Urinary bladder (tissue), 4 donors: ENCODE measurements around the gene MPPED2. TPM values are rescaled to one million over a fixed set of nuclear protein-coding genes. Genes with fewer than 3 reads are reported as not detected.

Source experiments
- DNase-seq: peaks from one replicate; pipeline ENCODE4 v3.0.0-alpha.2; 2015; ENCODE audit errors: extremely low spot score
- H3K27ac ChIP-seq: one replicate; pipeline ENCODE4 v1.5.1; 2013; ENCODE audit warnings: low read depth, mild to moderate bottlenecking, moderate library complexity
- H3K36me3 ChIP-seq: one replicate; pipeline ENCODE4 v1.6.1; 2013; ENCODE audit warnings: mild to moderate bottlenecking, moderate library complexity; ENCODE audit not compliant: insufficient read depth
- H3K4me1 ChIP-seq: one replicate; pipeline ENCODE4 v1.6.1; 2013; ENCODE audit warnings: mild to moderate bottlenecking, moderate library complexity; ENCODE audit not compliant: insufficient read depth
- H3K4me3 ChIP-seq: one replicate; pipeline ENCODE4 v1.5.1; 2013; ENCODE audit warnings: low read depth, low read length
- WGBS: extraction: QIAGEN DNeasy Blood & Tissue Kit; methylation state at CpG from one replicate; pipeline ENCODE4 v1.1.7; 2013; 5-methylcytosine and 5-hydroxymethylcytosine counted together
- polyA plus RNA-seq: library from polyadenylated mRNA; stranded (reverse); fragments of 200-250 nt; gene quantifications from one replicate; pipeline ENCODE4 v1.2.3, GENCODE V29; 2013
- total RNA-seq: library from RNA; depleted of rRNA; stranded (reverse); fragments of >200 nt; gene quantifications from one replicate; pipeline ENCODE4 v1.2.3, GENCODE V29; 2014
- donor health status: healthy with polysubstance abuse.
- donor health status: healthy.

The MPPED2 gene
- total and polyA plus RNA-seq, 2 donors, result 3.0 to 25.7 TPM

- no peak for DNase-seq
Measured at GRCh38 chr11:30585892-30586250, 282 bp downstream of the MPPED2 start.

GRCh38 chr11:30585125-30585891 lies 845 bp downstream of the MPPED2 start:
- Histone ChIP-seq H3K4me1 (no peaks in the 10 kb centered on the region), H3K4me3 (peak overlapping the region; percentile 81), H3K36me3 (no peaks in the 10 kb centered on the region), H3K27ac (peak overlapping the region; percentile 28)
- under 1% methylated on average over 74 of the region's 74 CpGs for WGBS
- DNase-seq, result no peak

More at GRCh38 chr11:30585892-30586250, 282 bp downstream of the MPPED2 start:
- under 1% methylated on average over 42 of the region's 42 CpGs for WGBS
- Histone ChIP-seq H3K4me3 (peak overlapping the region; percentile 81), H3K4me1 (no peaks in the 10 kb centered on the region), H3K27ac (peak overlapping the region; percentile 32), H3K36me3 (no peaks in the 10 kb centered on the region)

DNA sequence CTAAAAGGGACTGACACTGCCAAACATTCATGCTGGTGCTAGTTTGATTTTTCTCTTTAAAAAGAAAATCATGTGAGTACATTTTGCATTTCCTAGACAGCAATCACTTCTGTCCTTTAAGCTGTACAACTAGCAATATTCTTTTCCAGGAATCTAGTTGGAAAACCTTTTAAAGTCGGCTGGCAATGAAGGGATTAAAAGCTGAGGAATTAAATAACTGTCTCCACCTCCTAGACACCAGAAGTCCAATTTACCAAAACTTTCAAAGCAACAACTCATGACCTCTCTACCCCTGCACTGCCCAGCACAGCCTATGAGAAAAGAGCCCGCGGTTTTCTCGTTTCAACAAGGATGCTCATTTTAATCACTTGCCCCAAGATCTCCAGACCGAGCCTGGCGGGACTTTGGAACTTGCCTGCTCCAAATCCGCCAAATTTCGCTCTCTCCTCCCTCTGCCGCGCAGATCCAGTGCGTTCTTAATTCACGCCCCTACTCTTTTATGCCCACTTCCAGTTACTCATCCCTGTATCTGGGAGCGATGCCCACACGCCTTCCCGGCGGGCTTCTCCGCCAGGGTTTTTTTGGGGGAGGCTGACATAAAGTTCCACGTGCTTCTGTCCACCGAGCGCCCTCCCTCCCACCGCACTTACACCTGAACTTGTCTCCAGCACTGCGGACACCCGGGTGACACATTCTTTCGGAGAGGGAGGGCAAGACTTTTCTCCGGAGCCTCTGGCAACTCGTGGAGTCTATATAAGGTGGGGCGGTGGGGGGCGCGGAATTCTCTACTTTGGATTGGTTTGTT lies 2.5 kb downstream of the MPPED2 start:
- peak overlapping the region; percentile 81 for H3K4me3 ChIP-seq
- no peak overlapping the region for H3K27ac ChIP-seq
- no peak for DNase-seq
- H3K4me1 ChIP-seq, result no peaks in the 10 kb centered on the region
- 17% methylated on average over 29 of the region's 29 CpGs for WGBS
- no peaks in the 10 kb centered on the region for H3K36me3 ChIP-seq

GRCh38 chr11:30582726-30583125 lies 3.4 kb downstream of the MPPED2 start:
- H3K36me3 ChIP-seq, result no peaks in the 10 kb centered on the region
- 91% methylated on average over 4 of the region's 4 CpGs for WGBS
- H3K4me3 ChIP-seq, result no peak overlapping the region
- H3K27ac ChIP-seq, result no peak overlapping the region
- no peaks in the 10 kb centered on the region for H3K4me1 ChIP-seq
- no peak for DNase-seq

DNA sequence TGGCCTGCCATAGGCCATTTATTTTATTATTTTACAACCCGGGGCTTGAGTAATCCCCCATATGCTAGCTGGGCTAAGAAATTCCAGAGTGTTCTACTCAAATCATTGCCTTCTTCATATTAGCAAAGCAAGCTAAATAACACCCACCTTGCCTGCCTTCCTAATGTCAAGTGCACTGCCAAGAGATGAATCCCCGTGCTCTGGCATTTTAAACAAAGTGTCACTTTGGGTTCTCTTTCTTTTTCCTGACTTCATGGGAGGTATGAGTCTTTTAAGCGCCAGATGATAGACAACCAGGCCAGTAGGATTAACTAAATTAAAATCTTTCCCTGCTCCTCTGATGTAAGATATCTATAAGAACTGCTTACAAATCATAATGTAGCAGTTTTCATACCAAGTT lies 4.5 kb downstream of the MPPED2 start:
- no peaks in the 10 kb centered on the region for H3K36me3 ChIP-seq
- DNase-seq, result no peak
- H3K27ac ChIP-seq, result no peak overlapping the region
- H3K4me3 ChIP-seq, result no peak overlapping the region
- 62% methylated on average over 3 of the region's 3 CpGs for WGBS
- H3K4me1 ChIP-seq, result no peaks in the 10 kb centered on the region

DNA sequence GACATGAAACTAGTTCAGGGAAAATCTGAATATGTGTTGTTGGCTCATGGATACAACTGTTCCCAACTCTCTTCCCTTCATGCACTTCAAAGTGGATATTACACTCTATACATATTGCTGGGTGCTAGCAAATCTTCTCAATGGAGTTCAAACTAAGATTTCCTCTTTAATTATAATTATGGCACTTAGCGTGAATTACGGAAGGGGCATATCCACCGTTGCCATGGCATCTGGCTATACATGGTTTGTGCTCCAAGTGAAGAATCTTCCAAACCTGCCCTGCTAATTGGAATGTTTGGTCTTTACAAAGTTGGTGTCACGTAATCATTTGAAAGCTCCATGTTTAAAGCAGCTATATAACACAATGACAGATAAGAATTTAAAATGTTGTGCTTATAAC lies 5.6 kb downstream of the MPPED2 start:
- Histone ChIP-seq H3K36me3 (no peaks in the 10 kb centered on the region), H3K27ac (no peak overlapping the region), H3K4me3 (no peak overlapping the region), H3K4me1 (no peaks in the 10 kb centered on the region)
- DNase-seq, result no peak
- WGBS, result 68% methylated on average over 4 of the region's 4 CpGs

DNA sequence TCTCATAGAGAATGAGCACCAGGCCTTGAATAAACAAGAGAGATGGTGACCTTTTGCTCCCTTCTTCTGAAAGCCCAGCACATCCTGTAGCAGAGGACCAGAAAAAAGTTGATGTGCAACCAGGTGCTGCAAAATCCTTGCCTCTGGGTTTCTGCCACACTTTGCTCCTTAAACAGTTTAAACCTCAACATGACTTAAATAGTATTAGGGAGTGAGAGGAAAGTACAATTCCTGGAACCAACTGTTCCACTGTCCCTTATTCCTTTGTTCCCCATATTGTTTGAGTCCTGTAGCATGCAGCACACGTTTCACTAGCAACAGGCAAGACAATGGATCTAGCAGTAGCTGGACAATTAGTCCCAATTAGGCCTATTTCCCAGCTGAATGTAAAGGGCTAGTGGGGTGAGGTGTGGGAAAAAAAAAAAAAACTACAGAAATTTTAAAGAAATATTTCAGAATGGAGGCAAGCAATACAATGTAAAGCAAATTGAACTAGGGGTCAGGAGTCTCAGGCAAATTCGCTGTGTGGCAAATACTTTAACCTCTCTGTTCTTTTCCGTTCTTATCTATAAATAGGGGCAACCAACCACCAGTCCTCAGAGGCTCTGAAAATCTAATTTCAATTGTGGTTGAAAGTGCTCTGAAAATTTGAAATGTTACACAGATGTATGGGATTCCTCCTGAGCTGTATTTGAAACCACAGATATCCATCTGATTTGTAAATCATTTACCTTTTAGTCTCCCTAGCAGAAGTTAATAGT lies 6.6 kb downstream of the MPPED2 start:
- H3K4me1 ChIP-seq, result no peaks in the 10 kb centered on the region
- H3K36me3 ChIP-seq, result no peaks in the 10 kb centered on the region
- H3K27ac ChIP-seq, result no peak overlapping the region
- no peak overlapping the region for H3K4me3 ChIP-seq
- no peak for DNase-seq
- WGBS, result 83% methylated on average over 3 of the region's 3 CpGs

DNA sequence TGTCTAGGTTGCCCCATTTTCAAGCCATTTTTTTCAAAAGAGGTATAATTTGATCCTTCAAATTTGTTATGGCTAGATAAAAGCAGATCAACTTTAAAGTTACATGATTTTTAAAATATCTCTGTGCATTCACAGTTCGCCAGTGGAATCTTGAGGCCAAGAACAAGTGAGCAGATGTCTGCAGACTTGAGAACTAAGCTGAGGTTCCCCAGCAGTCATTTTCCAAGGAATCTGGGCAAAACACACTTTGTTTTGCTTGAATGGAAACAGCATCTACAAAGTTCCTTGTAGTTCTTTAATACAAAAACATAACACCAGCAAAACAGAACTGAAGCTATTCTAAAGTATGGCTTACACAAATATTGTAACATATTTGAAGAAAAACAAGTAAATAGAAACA lies 7.7 kb downstream of the MPPED2 start:
- no peak overlapping the region for H3K4me3 ChIP-seq
- no peak for DNase-seq
- H3K36me3 ChIP-seq, result no peaks in the 10 kb centered on the region
- WGBS, result 90% methylated on average over 1 of the region's 1 CpG
- H3K4me1 ChIP-seq, result no peaks in the 10 kb centered on the region
- no peak overlapping the region for H3K27ac ChIP-seq

DNA sequence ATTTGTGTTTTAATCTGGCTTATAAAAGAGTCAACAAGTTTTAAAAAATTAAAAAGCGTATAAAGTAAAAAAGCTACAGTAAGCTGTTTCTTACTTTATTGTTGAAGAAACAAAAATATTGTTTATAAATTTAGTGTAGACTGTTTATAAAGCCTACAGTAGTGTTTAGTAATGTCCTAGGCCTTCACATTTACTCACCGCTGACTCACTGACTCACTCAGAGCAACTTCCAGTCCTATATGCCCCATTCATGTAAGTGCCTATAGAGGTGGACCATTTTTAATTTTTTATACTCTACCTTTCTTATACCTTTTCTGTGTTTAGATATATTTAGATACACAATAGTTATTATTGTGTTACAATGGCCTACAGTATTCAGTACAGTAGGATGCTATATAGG lies 12.2 kb downstream of the MPPED2 start:
- DNase-seq, result no peak
- no peak overlapping the region for H3K4me3 ChIP-seq
- H3K4me1 ChIP-seq, result no peaks in the 10 kb centered on the region
- H3K36me3 ChIP-seq, result no peaks in the 10 kb centered on the region
- no peak overlapping the region for H3K27ac ChIP-seq
- WGBS, result 83% methylated on average over 2 of the region's 2 CpGs

- H3K4me1 ChIP-seq, result no peaks in the 10 kb centered on the region
- H3K27ac ChIP-seq, result no peak overlapping the region
- DNase-seq, result no peak
- WGBS, result 52% methylated on average over 8 of the region's 8 CpGs
- no peak overlapping the region for H3K4me3 ChIP-seq
- H3K36me3 ChIP-seq, result no peaks in the 10 kb centered on the region
Measured at GRCh38 chr11:30568931-30569330, 17.2 kb downstream of the MPPED2 start.

- Histone ChIP-seq H3K27ac (no peak overlapping the region), H3K4me1 (no peaks in the 10 kb centered on the region), H3K36me3 (no peaks in the 10 kb centered on the region), H3K4me3 (no peak overlapping the region)
- WGBS, result 66% methylated on average over 1 of the region's 1 CpG
- no peak for DNase-seq
Measured at GRCh38 chr11:30567644-30568043, 18.5 kb downstream of the MPPED2 start.

- 54% methylated on average over 5 of the region's 5 CpGs for WGBS
- Histone ChIP-seq H3K4me1 (no peaks in the 10 kb centered on the region), H3K4me3 (no peak overlapping the region), H3K27ac (no peak overlapping the region), H3K36me3 (no peaks in the 10 kb centered on the region)
- DNase-seq, result no peak
Measured at GRCh38 chr11:30567120-30567519, 19.0 kb downstream of the MPPED2 start.

- DNase-seq, result no peak
- Histone ChIP-seq H3K27ac (no peak overlapping the region), H3K36me3 (no peaks in the 10 kb centered on the region), H3K4me1 (no peaks in the 10 kb centered on the region), H3K4me3 (no peak overlapping the region)
- 82% methylated on average over 3 of the region's 3 CpGs for WGBS
Measured at GRCh38 chr11:30566482-30566881, 19.7 kb downstream of the MPPED2 start.
